Measurements from ENCODE around the gene PLCG2. TPM values are rescaled to one million over a fixed set of nuclear protein-coding genes. Genes with fewer than 3 reads are reported as not detected.

Gene PLCG2
- total RNA-seq, 2 experiments from 2014 or later, result 10.1 to 11.1 TPM

DNA sequence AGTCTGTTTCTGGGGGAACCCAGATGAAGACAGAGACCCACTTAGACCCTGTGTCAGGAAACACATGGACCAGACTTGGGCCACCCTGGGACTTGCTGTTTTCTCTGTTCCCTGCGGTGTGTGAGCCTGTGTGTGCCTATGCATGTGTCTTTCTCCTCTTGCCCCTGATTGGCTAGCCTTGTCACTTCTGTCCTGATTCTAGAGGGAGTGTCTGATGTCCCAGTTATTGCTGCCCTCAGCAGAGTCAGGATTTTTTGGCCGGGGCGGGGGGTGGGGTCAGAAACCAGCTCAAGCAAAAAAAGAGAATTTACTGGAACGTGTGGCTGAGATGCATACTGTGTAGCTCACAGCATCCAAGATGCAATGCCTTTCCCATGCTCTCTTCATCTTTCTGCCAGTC lies 30.5 kb downstream of the PLCG2 start:
- ChIA-PET POLR2A (interaction anchor here (0.9 kb wide), 1 partner anchor 11 kb away, joined by 6 read pairs; no protein-coding TSS in a partner anchor), CTCF (interaction anchor here (2.0 kb wide), 1 partner anchor 11 kb away, joined by 6 read pairs; no protein-coding TSS in a partner anchor)
- peak overlapping the region; percentile 75 for H3K27ac Mint-ChIP-seq
- peaks cover 10% of the 10 kb centered on the region for H3K36me3 Mint-ChIP-seq (ENCODE audit: low read depth)
- H3K27me3 Mint-ChIP-seq (ENCODE audit: low read depth), result peaks cover 11% of the 10 kb centered on the region
- ATAC-seq (no peak), DNase-seq (no peak)
- peaks cover 43% of the 10 kb centered on the region for H3K4me1 Mint-ChIP-seq (ENCODE audit: low read depth)
- no peaks in the 10 kb centered on the region for H3K9me3 Mint-ChIP-seq (ENCODE audit: insufficient read depth)
- H3K4me3 Mint-ChIP-seq, result no peak overlapping the region

DNA sequence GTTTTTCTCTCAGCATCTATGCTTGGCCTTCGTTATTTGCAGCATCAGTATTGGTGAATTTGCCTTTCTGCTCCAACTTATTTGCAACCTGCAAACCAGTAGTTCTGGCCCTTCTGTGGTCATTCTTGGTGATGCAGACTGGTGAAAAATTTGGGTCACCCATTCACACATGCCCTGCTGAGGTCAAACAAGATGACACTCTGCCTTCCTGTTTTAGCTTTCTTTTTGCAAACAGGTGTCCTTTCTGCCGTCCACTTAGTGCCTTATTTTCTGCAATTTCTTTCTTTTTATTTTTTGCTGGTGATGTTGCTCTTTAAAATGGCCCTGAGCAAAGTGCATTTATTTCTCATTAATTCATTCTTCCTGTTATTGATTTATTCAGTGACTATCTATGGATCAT lies 31.3 kb downstream of the PLCG2 start:
- Mint-ChIP-seq H3K27ac (peak overlapping the region; percentile 35), H3K9me3 (ENCODE audit: insufficient read depth) (no peaks in the 10 kb centered on the region), H3K4me1 (ENCODE audit: low read depth) (peaks cover 43% of the 10 kb centered on the region), H3K36me3 (ENCODE audit: low read depth) (peaks cover 10% of the 10 kb centered on the region), H3K27me3 (ENCODE audit: low read depth) (peaks cover 13% of the 10 kb centered on the region), H3K4me3 (no peak overlapping the region)
- DNase-seq, result no peak
- no peak for ATAC-seq
- CTCF ChIA-PET, result no interaction called here
- POLR2A ChIA-PET, result no interaction called here

- ChIA-PET CTCF (no interaction called here), POLR2A (no interaction called here)
- H3K9me3 Mint-ChIP-seq (ENCODE audit: insufficient read depth), result no peaks in the 10 kb centered on the region
- peak overlapping the region; percentile 58 for H3K27ac Mint-ChIP-seq
- H3K4me3 Mint-ChIP-seq, result no peak overlapping the region
- DNase-seq (no peak), ATAC-seq (no peak)
- peaks cover 13% of the 10 kb centered on the region for H3K27me3 Mint-ChIP-seq (ENCODE audit: low read depth)
- peaks cover 43% of the 10 kb centered on the region for H3K4me1 Mint-ChIP-seq (ENCODE audit: low read depth)
- H3K36me3 Mint-ChIP-seq (ENCODE audit: low read depth), result peaks cover 10% of the 10 kb centered on the region
Measured at GRCh38 chr16:81810894-81811538, 31.9 kb downstream of the PLCG2 start.

GRCh38 chr16:81813648-81814047 lies 34.6 kb downstream of the PLCG2 start:
- no peak for ATAC-seq
- no peak for DNase-seq
- Mint-ChIP-seq H3K36me3 (ENCODE audit: low read depth) (peaks cover 10% of the 10 kb centered on the region), H3K4me3 (no peak overlapping the region), H3K4me1 (ENCODE audit: low read depth) (peaks cover 50% of the 10 kb centered on the region), H3K27ac (no peak overlapping the region), H3K27me3 (ENCODE audit: low read depth) (peaks cover 13% of the 10 kb centered on the region), H3K9me3 (ENCODE audit: insufficient read depth) (no peaks in the 10 kb centered on the region)
- ChIA-PET POLR2A (no interaction called here), CTCF (interaction anchor here (1.2 kb wide), 1 partner anchor 60 kb away, joined by 4 read pairs; no protein-coding TSS in a partner anchor)

DNA sequence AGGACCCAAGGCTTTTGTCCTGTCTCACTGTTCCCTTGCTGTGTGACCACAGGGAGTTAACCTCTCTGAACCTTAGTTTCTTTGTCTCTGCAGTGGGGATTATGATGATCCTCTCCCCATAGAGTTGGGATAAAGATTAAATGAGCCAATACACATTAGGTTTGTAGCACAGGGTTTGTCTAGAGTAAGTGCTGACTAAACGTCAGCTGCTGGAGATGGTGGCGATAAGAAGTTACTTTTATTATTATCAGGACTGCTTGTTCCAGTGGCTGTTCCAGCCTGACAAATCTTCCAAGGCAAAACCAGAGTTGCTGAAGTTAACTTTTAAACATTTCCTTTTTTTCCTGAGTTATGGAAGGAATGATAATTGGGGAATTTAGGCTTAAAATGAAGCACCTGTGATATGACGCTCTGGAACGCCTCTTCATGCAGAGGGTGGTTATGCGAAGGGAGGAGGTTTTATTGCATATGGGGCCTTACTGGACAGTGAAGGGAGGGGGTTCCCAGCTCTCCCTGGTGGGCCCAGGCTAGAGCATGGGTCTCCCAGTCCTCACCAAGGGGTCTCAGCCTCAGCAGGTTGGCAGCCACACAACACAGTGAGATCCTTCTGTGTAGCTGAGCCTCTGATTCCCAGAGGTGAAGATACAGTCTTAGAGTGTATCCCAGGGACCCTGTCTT lies 35.8 kb downstream of the PLCG2 start:
- peaks cover 37% of the 10 kb centered on the region for H3K4me1 Mint-ChIP-seq (ENCODE audit: low read depth)
- peaks cover 10% of the 10 kb centered on the region for H3K36me3 Mint-ChIP-seq (ENCODE audit: low read depth)
- no peak overlapping the region for H3K4me3 Mint-ChIP-seq
- H3K9me3 Mint-ChIP-seq (ENCODE audit: insufficient read depth), result no peaks in the 10 kb centered on the region
- H3K27ac Mint-ChIP-seq, result no peak overlapping the region
- DNase-seq (no peak), ATAC-seq (no peak)
- CTCF ChIA-PET, result no interaction called here
- peaks cover 13% of the 10 kb centered on the region for H3K27me3 Mint-ChIP-seq (ENCODE audit: low read depth)
- POLR2A ChIA-PET, result no interaction called here

GRCh38 chr16:81815429-81815766 lies 36.3 kb downstream of the PLCG2 start:
- ChIA-PET POLR2A (no interaction called here), CTCF (no interaction called here)
- H3K9me3 Mint-ChIP-seq (ENCODE audit: insufficient read depth), result no peaks in the 10 kb centered on the region
- H3K27me3 Mint-ChIP-seq (ENCODE audit: low read depth), result peaks cover 13% of the 10 kb centered on the region
- no peak overlapping the region for H3K27ac Mint-ChIP-seq
- ATAC-seq (no peak), DNase-seq (no peak)
- no peak overlapping the region for H3K4me3 Mint-ChIP-seq
- peaks cover 10% of the 10 kb centered on the region for H3K36me3 Mint-ChIP-seq (ENCODE audit: low read depth)
- H3K4me1 Mint-ChIP-seq (ENCODE audit: low read depth), result peaks cover 32% of the 10 kb centered on the region

DNA sequence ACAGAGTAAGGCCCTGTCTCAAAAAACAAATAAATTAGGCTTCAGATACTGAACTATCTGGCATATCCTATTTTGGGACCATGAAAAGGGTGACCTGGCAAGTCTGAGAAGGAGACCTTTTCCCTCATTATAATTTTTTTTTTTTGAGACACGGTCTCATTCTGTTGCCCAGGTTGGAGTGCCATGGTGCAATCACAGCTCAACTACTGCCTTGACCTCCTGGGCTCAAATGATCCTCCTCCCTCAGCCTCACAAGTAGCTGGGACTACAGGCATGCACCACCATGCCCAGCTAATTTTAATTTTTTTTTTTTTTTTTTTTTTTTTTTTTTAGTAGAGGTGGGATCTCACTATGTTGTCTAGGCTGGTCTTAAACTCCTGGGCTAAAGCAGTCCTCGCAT lies 37.3 kb downstream of the PLCG2 start:
- Mint-ChIP-seq H3K36me3 (ENCODE audit: low read depth) (peaks cover 10% of the 10 kb centered on the region), H3K4me1 (ENCODE audit: low read depth) (peaks cover 23% of the 10 kb centered on the region), H3K27me3 (ENCODE audit: low read depth) (peaks cover 13% of the 10 kb centered on the region), H3K4me3 (no peak overlapping the region), H3K27ac (no peak overlapping the region), H3K9me3 (ENCODE audit: insufficient read depth) (no peaks in the 10 kb centered on the region)
- DNase-seq (no peak), ATAC-seq (no peak)
- ChIA-PET CTCF (no interaction called here), POLR2A (interaction anchor here (0.6 kb wide), 1 partner anchor 543 kb away, joined by 4 read pairs; no protein-coding TSS in a partner anchor)

- H3K27me3 Mint-ChIP-seq (ENCODE audit: low read depth), result peaks cover 13% of the 10 kb centered on the region
- POLR2A ChIA-PET, result no interaction called here
- H3K36me3 Mint-ChIP-seq (ENCODE audit: low read depth), result peaks cover 6% of the 10 kb centered on the region
- no peak overlapping the region for H3K27ac Mint-ChIP-seq
- no peaks in the 10 kb centered on the region for H3K9me3 Mint-ChIP-seq (ENCODE audit: insufficient read depth)
- H3K4me3 Mint-ChIP-seq, result no peak overlapping the region
- CTCF ChIA-PET, result interaction anchor here (1.4 to 1.6 kb wide), 2 partner anchors 18 to 57 kb away, joined by 8 read pairs; no protein-coding TSS in a partner anchor
- ATAC-seq (no peak), DNase-seq (no peak)
- peaks cover 23% of the 10 kb centered on the region for H3K4me1 Mint-ChIP-seq (ENCODE audit: low read depth)
Measured at GRCh38 chr16:81816793-81817210, 37.7 kb downstream of the PLCG2 start.

- ATAC-seq (no peak), DNase-seq (no peak)
- Mint-ChIP-seq H3K4me1 (ENCODE audit: low read depth) (peaks cover 26% of the 10 kb centered on the region), H3K36me3 (ENCODE audit: low read depth) (peaks cover 5% of the 10 kb centered on the region), H3K9me3 (ENCODE audit: insufficient read depth) (no peaks in the 10 kb centered on the region), H3K27me3 (ENCODE audit: low read depth) (peaks cover 13% of the 10 kb centered on the region), H3K27ac (no peak overlapping the region), H3K4me3 (no peak overlapping the region)
- ChIA-PET CTCF (interaction anchor here (0.9 to 1.6 kb wide), 3 partner anchors 19 to 56 kb away, joined by 4 to 8 read pairs (median 8); no protein-coding TSS in a partner anchor), POLR2A (interaction anchor here (1.1 kb wide), 1 partner anchor 19 kb away, joined by 3 read pairs; no protein-coding TSS in a partner anchor)
Measured at GRCh38 chr16:81817296-81817695, 38.2 kb downstream of the PLCG2 start.

DNA sequence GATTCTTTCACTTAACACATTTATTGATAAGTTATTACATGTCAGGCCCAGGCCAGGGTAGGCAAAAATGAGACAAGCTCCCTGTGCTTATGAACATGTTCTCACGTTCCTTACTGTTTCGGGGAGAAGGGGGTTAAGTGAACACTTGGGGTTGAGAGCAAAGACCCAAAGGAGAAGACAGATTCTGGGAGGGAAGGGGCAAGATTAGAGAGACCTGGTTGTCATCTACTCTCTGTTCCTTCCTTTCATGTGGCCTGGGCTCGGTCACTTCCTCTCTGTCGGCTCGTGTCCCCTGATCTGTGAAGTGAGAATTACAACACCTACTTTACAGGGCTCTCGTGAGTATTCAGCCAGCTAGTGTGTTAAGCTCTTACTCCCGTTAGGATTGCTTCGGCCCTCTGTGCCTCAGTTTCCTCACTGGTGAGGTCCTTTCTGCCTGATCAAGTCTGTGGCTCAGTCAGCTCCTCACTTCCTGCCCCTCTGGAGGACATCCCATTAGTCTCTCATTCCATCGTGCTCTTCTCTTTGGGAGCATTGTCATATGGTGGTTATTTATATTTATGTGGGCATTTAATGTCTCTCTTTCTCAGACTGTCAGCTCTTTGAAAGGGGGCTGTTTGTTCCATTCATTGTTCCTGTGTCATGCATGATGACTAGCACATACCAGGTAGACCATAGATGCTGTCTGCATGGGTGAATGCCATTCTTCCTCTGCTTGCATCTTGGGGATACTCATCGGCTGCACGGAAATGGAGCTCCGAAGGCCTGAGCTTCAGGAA lies 38.9 kb downstream of the PLCG2 start:
- CTCF ChIA-PET, result interaction anchor here (0.9 to 1.6 kb wide), 4 partner anchors 13 to 56 kb away, joined by 3 to 8 read pairs (median 6); no protein-coding TSS in a partner anchor
- Mint-ChIP-seq H3K4me3 (no peak overlapping the region), H3K27me3 (ENCODE audit: low read depth) (peaks cover 7% of the 10 kb centered on the region), H3K4me1 (ENCODE audit: low read depth) (peaks cover 28% of the 10 kb centered on the region), H3K9me3 (ENCODE audit: insufficient read depth) (no peaks in the 10 kb centered on the region), H3K36me3 (ENCODE audit: low read depth) (no peaks in the 10 kb centered on the region), H3K27ac (peak overlapping the region; percentile 78)
- DNase-seq, result peak; percentile 64
- POLR2A ChIA-PET, result interaction anchor here (1.1 kb wide), 1 partner anchor 20 kb away, joined by 3 read pairs; no protein-coding TSS in a partner anchor
- ATAC-seq, result peak; percentile 75

DNA sequence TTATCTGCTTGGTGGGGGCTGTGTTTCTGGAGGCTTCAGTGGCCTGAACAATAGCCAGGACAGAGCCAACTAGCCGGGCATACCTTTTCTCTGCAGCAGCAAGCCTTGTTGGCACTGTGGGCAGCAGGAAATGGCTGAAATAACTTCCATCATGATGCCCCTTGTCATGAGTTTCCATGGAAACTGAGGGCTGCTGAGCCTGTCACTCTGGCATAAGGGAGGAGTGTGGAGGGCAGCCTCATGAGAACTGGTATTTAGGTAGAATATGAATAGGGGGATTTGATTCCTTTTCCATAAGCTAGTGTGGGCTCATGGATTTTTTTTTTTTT lies 39.4 kb downstream of the PLCG2 start:
- H3K4me1 Mint-ChIP-seq (ENCODE audit: low read depth), result peaks cover 33% of the 10 kb centered on the region
- H3K4me3 Mint-ChIP-seq, result no peak overlapping the region
- POLR2A ChIA-PET, result no interaction called here
- ATAC-seq, result no peak
- no peak for DNase-seq
- no peaks in the 10 kb centered on the region for H3K36me3 Mint-ChIP-seq (ENCODE audit: low read depth)
- H3K9me3 Mint-ChIP-seq (ENCODE audit: insufficient read depth), result no peaks in the 10 kb centered on the region
- H3K27me3 Mint-ChIP-seq (ENCODE audit: low read depth), result peaks cover 7% of the 10 kb centered on the region
- CTCF ChIA-PET, result interaction anchor here (1.1 to 1.6 kb wide), 3 partner anchors 14 to 55 kb away, joined by 3 to 8 read pairs (median 3); no protein-coding TSS in a partner anchor
- H3K27ac Mint-ChIP-seq, result peak overlapping the region; percentile 30

- H3K4me1 Mint-ChIP-seq (ENCODE audit: low read depth), result peaks cover 34% of the 10 kb centered on the region
- no peak for ATAC-seq
- no peak for DNase-seq
- CTCF ChIA-PET, result interaction anchor here (1.1 to 1.2 kb wide), 2 partner anchors 14 kb away, joined by 3 read pairs; no protein-coding TSS in a partner anchor
- no peak overlapping the region for H3K4me3 Mint-ChIP-seq
- no peaks in the 10 kb centered on the region for H3K36me3 Mint-ChIP-seq (ENCODE audit: low read depth)
- H3K27me3 Mint-ChIP-seq (ENCODE audit: low read depth), result peaks cover 6% of the 10 kb centered on the region
- POLR2A ChIA-PET, result no interaction called here
- H3K27ac Mint-ChIP-seq, result no peak overlapping the region
- no peaks in the 10 kb centered on the region for H3K9me3 Mint-ChIP-seq (ENCODE audit: insufficient read depth)
Measured at GRCh38 chr16:81818905-81819304, 39.8 kb downstream of the PLCG2 start.

Measured in activated CD8-positive, alpha-beta T cell treated with anti-CD3 and anti-CD28 coated beads, Interleukin-2, amount 10 ng/mL, durations not matched to agents 7 days and 5 days (primary cell).